ENCODE results near the gene DSCAM. TPM values are rescaled to one million over a fixed set of nuclear protein-coding genes. Genes with fewer than 3 reads are reported as not detected.

Gene DSCAM
- total RNA-seq, 1 donor from 2014 or later = 0.06 TPM

- TF ChIP-seq CTCF (IDR thresholded peaks at IDR 0.05) = no peak
- intact Hi-C loops (cut with DNase I) = no loop called here
- H3K36me3 ChIP-seq = no peaks in the 10 kb centered on the region
- no peaks in the 10 kb centered on the region for H3K4me1 ChIP-seq
- H3K4me3 ChIP-seq = no peak overlapping the region
- no peak for ATAC-seq
- H3K9me3 ChIP-seq = no peaks in the 10 kb centered on the region
- H3K27ac ChIP-seq = no peak overlapping the region
- H3K27me3 ChIP-seq (ENCODE audit: low read depth) = no peaks in the 10 kb centered on the region
- DNase-seq = no peak
These were observed 830.7 kb downstream of the DSCAM start for GRCh38 chr21:40016234-40016633.

- intact Hi-C loops (cut with DNase I) = no loop called here
- Histone ChIP-seq H3K9me3 (no peaks in the 10 kb centered on the region), H3K36me3 (no peaks in the 10 kb centered on the region), H3K4me1 (no peaks in the 10 kb centered on the region), H3K27me3 (ENCODE audit: low read depth) (no peaks in the 10 kb centered on the region), H3K27ac (no peak overlapping the region), H3K4me3 (no peak overlapping the region)
- DNase-seq = no peak
- ATAC-seq = no peak
- no peak for TF ChIP-seq CTCF (IDR thresholded peaks at IDR 0.05)
These were observed 831.1 kb downstream of the DSCAM start for GRCh38 chr21:40015818-40016217.

- intact Hi-C loops (cut with DNase I) = no loop called here
- DNase-seq (no peak), ATAC-seq (no peak)
- Histone ChIP-seq H3K9me3 (no peaks in the 10 kb centered on the region), H3K27ac (no peak overlapping the region), H3K27me3 (ENCODE audit: low read depth) (no peaks in the 10 kb centered on the region), H3K4me3 (no peak overlapping the region), H3K4me1 (no peaks in the 10 kb centered on the region), H3K36me3 (no peaks in the 10 kb centered on the region)
- TF ChIP-seq CTCF (IDR thresholded peaks at IDR 0.05) = no peak
These were observed 832.6 kb downstream of the DSCAM start for GRCh38 chr21:40014394-40014793.

- Histone ChIP-seq H3K36me3 (no peaks in the 10 kb centered on the region), H3K27ac (no peak overlapping the region), H3K4me3 (no peak overlapping the region), H3K4me1 (no peaks in the 10 kb centered on the region), H3K27me3 (ENCODE audit: low read depth) (no peaks in the 10 kb centered on the region), H3K9me3 (no peaks in the 10 kb centered on the region)
- intact Hi-C loops (cut with DNase I) = no loop called here
- DNase-seq (no peak), ATAC-seq (no peak)
- no peak for TF ChIP-seq CTCF (IDR thresholded peaks at IDR 0.05)
These were observed 833.8 kb downstream of the DSCAM start for GRCh38 chr21:40013001-40013735.

- ATAC-seq (no peak), DNase-seq (no peak)
- Histone ChIP-seq H3K4me3 (no peak overlapping the region), H3K36me3 (no peaks in the 10 kb centered on the region), H3K9me3 (no peaks in the 10 kb centered on the region), H3K4me1 (no peaks in the 10 kb centered on the region), H3K27ac (no peak overlapping the region), H3K27me3 (ENCODE audit: low read depth) (no peaks in the 10 kb centered on the region)
- no peak for TF ChIP-seq CTCF (IDR thresholded peaks at IDR 0.05)
- intact Hi-C loops (cut with DNase I) = no loop called here
These were observed 835.6 kb downstream of the DSCAM start for GRCh38 chr21:40011371-40011770.

All from lower lobe of right lung (tissue), 2 donors.